Measurements from ENCODE around the gene TRIO.

DNA sequence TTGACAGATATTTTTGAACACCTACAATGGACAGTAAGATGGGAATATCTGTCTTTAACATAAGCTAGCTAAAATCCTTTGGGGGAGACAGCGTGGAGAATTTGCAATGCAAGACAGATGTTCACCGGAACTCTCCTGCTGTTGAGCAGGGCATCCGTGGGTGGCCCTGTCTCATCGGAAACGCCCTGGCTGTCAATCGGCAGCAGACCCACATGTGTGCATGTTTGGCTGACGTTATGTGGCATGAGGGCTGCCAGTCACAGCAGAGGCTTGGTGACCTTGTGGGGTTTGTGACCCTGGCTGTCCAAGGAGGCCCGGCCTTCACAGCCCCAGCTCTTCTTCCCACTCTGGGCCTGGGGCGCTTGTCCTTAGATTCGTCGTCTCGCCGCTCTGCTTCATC, 308.7 kb downstream of the TRIO start:
- TF ChIP-seq, protein P1, sequence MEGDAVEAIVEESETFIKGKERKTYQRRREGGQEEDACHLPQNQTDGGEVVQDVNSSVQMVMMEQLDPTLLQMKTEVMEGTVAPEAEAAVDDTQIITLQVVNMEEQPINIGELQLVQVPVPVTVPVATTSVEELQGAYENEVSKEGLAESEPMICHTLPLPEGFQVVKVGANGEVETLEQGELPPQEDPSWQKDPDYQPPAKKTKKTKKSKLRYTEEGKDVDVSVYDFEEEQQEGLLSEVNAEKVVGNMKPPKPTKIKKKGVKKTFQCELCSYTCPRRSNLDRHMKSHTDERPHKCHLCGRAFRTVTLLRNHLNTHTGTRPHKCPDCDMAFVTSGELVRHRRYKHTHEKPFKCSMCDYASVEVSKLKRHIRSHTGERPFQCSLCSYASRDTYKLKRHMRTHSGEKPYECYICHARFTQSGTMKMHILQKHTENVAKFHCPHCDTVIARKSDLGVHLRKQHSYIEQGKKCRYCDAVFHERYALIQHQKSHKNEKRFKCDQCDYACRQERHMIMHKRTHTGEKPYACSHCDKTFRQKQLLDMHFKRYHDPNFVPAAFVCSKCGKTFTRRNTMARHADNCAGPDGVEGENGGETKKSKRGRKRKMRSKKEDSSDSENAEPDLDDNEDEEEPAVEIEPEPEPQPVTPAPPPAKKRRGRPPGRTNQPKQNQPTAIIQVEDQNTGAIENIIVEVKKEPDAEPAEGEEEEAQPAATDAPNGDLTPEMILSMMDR (IDR thresholded peaks at IDR 0.05): no peak
- TF ChIP-seq POLR2A (IDR thresholded peaks at IDR 0.05): no peak
